Endometrial microvascular endothelial cells (primary cell): Measurements from ENCODE around the gene EIF4EBP3. TPM values are rescaled to one million over a fixed set of nuclear protein-coding genes. Genes with fewer than 3 reads are reported as not detected.

Source experiments
- in situ Hi-C: cut with HindIII; loops from 2 replicates; pipeline ENCODE4 v1.10.0; 2017; ENCODE audit warnings: low sequenced_read_pairs, low pct_unique_long_range_greater_than_20kb; ENCODE audit errors: inconsistent ontology term
- total RNA-seq: library from RNA; depleted of rRNA; stranded (reverse); fragments of >200 nt; gene quantifications from one replicate; pipeline ENCODE4 v1.2.3, GENCODE V29; 2015; ENCODE audit errors: inconsistent ontology term

The EIF4EBP3 gene
- 0.28 TPM for total RNA-seq

GRCh38 chr5:140547508-140548299 is at the start of gene EIF4EBP3:
TSS of gene EIF4EBP3 (plus strand) at chr5:140547662. CDS start at chr5:140547738, 76 bp downstream.
- in situ Hi-C loops = no loop called here

GRCh38 chr5:140497897-140498296 is 49.6 kb upstream of the EIF4EBP3 start:
- in situ Hi-C loops = no loop called here

- in situ Hi-C loops = no loop called here
Observed at GRCh38 chr5:140498591-140498990, 48.9 kb upstream of the EIF4EBP3 start.

- in situ Hi-C loops = no loop called here
Observed at GRCh38 chr5:140502834-140503233, 44.6 kb upstream of the EIF4EBP3 start.

GRCh38 chr5:140509898-140510297 is 37.6 kb upstream of the EIF4EBP3 start:
- in situ Hi-C loops = no loop called here

GRCh38 chr5:140513124-140513523 is 34.3 kb upstream of the EIF4EBP3 start:
- in situ Hi-C loops = no loop called here

- in situ Hi-C loops = no loop called here
Observed at GRCh38 chr5:140524003-140524402, 23.5 kb upstream of the EIF4EBP3 start.

- in situ Hi-C loops = no loop called here
Observed at GRCh38 chr5:140540227-140540626, 7.2 kb upstream of the EIF4EBP3 start.

- in situ Hi-C loops = no loop called here
Observed at GRCh38 chr5:140542972-140543371, 4.5 kb upstream of the EIF4EBP3 start.

GRCh38 chr5:140544986-140545385 is 2.5 kb upstream of the EIF4EBP3 start:
- in situ Hi-C loops = no loop called here

- in situ Hi-C loops = no loop called here
Observed at GRCh38 chr5:140545606-140546005, 1.9 kb upstream of the EIF4EBP3 start.

GRCh38 chr5:140546851-140547507 is 483 bp upstream of the EIF4EBP3 start:
- in situ Hi-C loops = no loop called here

- in situ Hi-C loops = no loop called here
Observed at GRCh38 chr5:140548300-140548688, 832 bp downstream of the EIF4EBP3 start.

GRCh38 chr5:140548791-140549190 is 1.3 kb downstream of the EIF4EBP3 start:
- in situ Hi-C loops = no loop called here

GRCh38 chr5:140549237-140550144 is 2.0 kb downstream of the EIF4EBP3 start:
- in situ Hi-C loops = loop anchor here (25.0 kb wide), 1 partner anchor 212 kb away; the partner anchor contains the start of gene HBEGF

GRCh38 chr5:140550147-140551079 is 3.0 kb downstream of the EIF4EBP3 start:
- in situ Hi-C loops = loop anchor here (25.0 kb wide), 1 partner anchor 213 kb away; the partner anchor contains the start of gene HBEGF

GRCh38 chr5:140551872-140552271 is 4.4 kb downstream of the EIF4EBP3 start:
- in situ Hi-C loops = loop anchor here (25.0 kb wide), 1 partner anchor 215 kb away; the partner anchor contains the start of gene HBEGF

- in situ Hi-C loops = loop anchor here (25.0 kb wide), 1 partner anchor 216 kb away; the partner anchor contains the start of gene HBEGF
Observed at GRCh38 chr5:140553657-140554056, 6.2 kb downstream of the EIF4EBP3 start.
